Thyroid gland (tissue), 4 donors: ENCODE data around the gene HYAL4. TPM values are rescaled to one million over a fixed set of nuclear protein-coding genes. Genes with fewer than 3 reads are reported as not detected.

ENCODE experiments used
- DNase-seq, 2 donors: peaks; one replicate each; pipeline ENCODE4 v3.0.0-alpha.2; 2019
- H3K27ac ChIP-seq, 3 donors: fragments of 200-600 bp; sonication (generic); 1 replicate in 2 of 3; 2 replicates in 1 of 3; pipeline ENCODE4 v1.5.1; 2016 to 2019; ENCODE audit warnings: mild to moderate bottlenecking in 1 of 3, moderate library complexity in 1 of 3
- H3K27me3 ChIP-seq: fragments of 200-600 bp; sonication (generic); one replicate; pipeline ENCODE4 v1.5.1; 2019
- H3K36me3 ChIP-seq, 2 donors: fragments of 200-600 bp; sonication (generic); one replicate each; pipeline ENCODE4 v1.5.1; 2016 to 2019
- H3K4me1 ChIP-seq, 2 donors: fragments of 200-600 bp; sonication (generic); one replicate each; pipeline ENCODE4 v1.5.1; 2017 to 2019
- H3K4me3 ChIP-seq, 3 donors: fragments of 200-600 bp; sonication (generic); replicated peaks in 1 of 3; 1 replicate in 2 of 3; 2 replicates in 1 of 3; pipeline ENCODE4 v1.5.1; 2016; ENCODE audit warnings: mild to moderate bottlenecking in 1 of 3
- H3K9me3 ChIP-seq: fragments of 200-600 bp; sonication (generic); one replicate; pipeline ENCODE4 v1.5.1; 2017
- CTCF ChIP-seq, 6 experiments: fragments of 200-600 bp in 3 of 6; fragments of 450-650 bp in 3 of 6; sonication (generic) in 3 of 6; IDR thresholded peaks; one replicate each; pipeline ENCODE4 v1.5.1; 2016 to 2019; ENCODE audit warnings: antibody characterized with exemption in 6 of 6, mild to moderate bottlenecking in 2 of 6, inconsistent platforms in 1 of 6, moderate library complexity in 1 of 6
- POLR2A ChIP-seq, 2 donors: fragments of 450-650 bp; IDR thresholded peaks; one replicate each; pipeline ENCODE4 v1.6.1; 2017; ENCODE audit warnings: antibody characterized with exemption in 2 of 2, mild to moderate bottlenecking in 2 of 2, moderate library complexity in 1 of 2
- WGBS, 2 donors: methylation state at CpG; one replicate each; pipeline ENCODE4 v1.1.5; 2017; 5-methylcytosine and 5-hydroxymethylcytosine counted together
- intact Hi-C: fragments of 100-400 bp; cut with DNase I; formaldehyde crosslinking; loops from one replicate; pipeline ENCODE4 v1.15.1; 2023
- total RNA-seq, 4 donors: library from RNA; depleted of rRNA; stranded (reverse); fragments of >200 nt; gene quantifications; one replicate each; pipeline ENCODE4 v1.2.3, GENCODE V29; 2016

Gene HYAL4
- under 1 TPM in 2 of 4 donors, not detected in 2; 0.13 to 0.89 TPM for total RNA-seq

GRCh38 chr7:123844712-123845219, at the start of gene HYAL4:
HYAL4 (plus strand) TSS chr7:123845169; CDS start chr7:123868274, 23,105 bp downstream.
- H3K9me3 ChIP-seq: no peaks in the 10 kb centered on the region
- intact Hi-C loops: no loop called here
- WGBS, 2 donors: 86 to 88% methylated on average over 11 of the region's 11 CpGs
- H3K4me3 ChIP-seq: no peak within 1 kb of the TSS
- no peak for TF ChIP-seq CTCF (IDR thresholded peaks at IDR 0.05)
- TF ChIP-seq POLR2A (IDR thresholded peaks at IDR 0.05): no peak
- no peak within 1 kb of the TSS for H3K27ac ChIP-seq
- no peak for DNase-seq
- no peaks in the 10 kb centered on the region for H3K4me1 ChIP-seq
- H3K36me3 ChIP-seq: no peaks in the 10 kb centered on the region
- H3K27me3 ChIP-seq: no peaks in the 10 kb centered on the region

GRCh38 chr7:123795917-123796316, 49.1 kb upstream of the HYAL4 start:
- TF ChIP-seq CTCF (IDR thresholded peaks at IDR 0.05) (no peak), POLR2A (IDR thresholded peaks at IDR 0.05) (no peak)
- WGBS, 2 donors: 89 to 93% methylated on average over 1 of the region's 1 CpG
- no peak overlapping the region for H3K27ac ChIP-seq
- no peak for DNase-seq
- H3K4me3 ChIP-seq: no peak overlapping the region
- H3K36me3 ChIP-seq: no peaks in the 10 kb centered on the region
- H3K4me1 ChIP-seq: peaks cover 22 to 23% of the 10 kb centered on the region in 2 donors
- no peaks in the 10 kb centered on the region for H3K9me3 ChIP-seq
- no peaks in the 10 kb centered on the region for H3K27me3 ChIP-seq
- intact Hi-C loops: loop anchor here (10.0 kb wide), 1 partner anchor 69 kb away; no protein-coding TSS in a partner anchor

GRCh38 chr7:123796568-123796967, 48.4 kb upstream of the HYAL4 start:
- WGBS, 2 donors: 93 to 95% methylated on average over 1 of the region's 1 CpG
- Histone ChIP-seq H3K36me3 (no peaks in the 10 kb centered on the region), H3K4me1 (peaks cover 22 to 23% of the 10 kb centered on the region in 2 donors), H3K27me3 (no peaks in the 10 kb centered on the region), H3K9me3 (no peaks in the 10 kb centered on the region), H3K27ac (peak overlapping the region in 1 of 3 donors; percentile 75), H3K4me3 (no peak overlapping the region)
- intact Hi-C loops: loop anchor here (10.0 kb wide), 1 partner anchor 68 kb away; no protein-coding TSS in a partner anchor
- no peak for DNase-seq
- TF ChIP-seq POLR2A (IDR thresholded peaks at IDR 0.05) (no peak), CTCF (IDR thresholded peaks at IDR 0.05) (no peak)

- intact Hi-C loops: loop anchor here (10.0 kb wide), 1 partner anchor 67 kb away; no protein-coding TSS in a partner anchor
Observed at GRCh38 chr7:123797673-123798531, 47.1 kb upstream of the HYAL4 start.

More at GRCh38 chr7:123797673-123798531, 47.1 kb upstream of the HYAL4 start:
- no peaks in the 10 kb centered on the region for H3K9me3 ChIP-seq
- peaks cover 10 to 14% of the 10 kb centered on the region in 2 donors for H3K4me1 ChIP-seq
- no peak for DNase-seq
- 50 to 54% methylated on average over 2 of the region's 2 CpGs for WGBS, 2 donors
- H3K27ac ChIP-seq: peak overlapping the region; percentile 42 to 89 (median 58)
- no peaks in the 10 kb centered on the region for H3K27me3 ChIP-seq
- TF ChIP-seq CTCF (IDR thresholded peaks at IDR 0.05) (peak in 4 of 6 experiments; percentile 40 to 82 (median 68)), POLR2A (IDR thresholded peaks at IDR 0.05) (no peak)
- no peaks in the 10 kb centered on the region for H3K36me3 ChIP-seq
- no peak overlapping the region for H3K4me3 ChIP-seq
